Measurements from ENCODE around the gene IGLL1. TPM values are rescaled to one million over a fixed set of nuclear protein-coding genes. Genes with fewer than 3 reads are reported as not detected.
A peak's percentile ranks its signal among the peaks of the same experiment; 100 is the strongest.
"Not testable (repeated sequence)": the region's sequence is repeated elsewhere in the genome, so short reads cannot be mapped to it uniquely, and the experiment has no call there.

Gene IGLL1
- total RNA-seq, 4 donors from 2014 or later = not detected

GRCh38 chr22:23541849-23542281 is 38.2 kb downstream of the IGLL1 start:
- not testable (repeated sequence) for DNase-seq; H3K4me1 ChIP-seq; H3K36me3 ChIP-seq; H3K9me3 ChIP-seq; H3K4me3 ChIP-seq (replicated peaks in 1 of 3); H3K27me3 ChIP-seq; H3K27ac ChIP-seq
- TF ChIP-seq CTCF (IDR thresholded peaks at IDR 0.05) = peak; percentile 36 to 67 (median 56)
- 11 to 13% methylated on average over 7 of the region's 7 CpGs for WGBS, 2 donors
- intact Hi-C loops (cut with DNase I) = loop anchor here (10.0 kb wide), 1 partner anchor 303 kb away; no protein-coding TSS in a partner anchor

- intact Hi-C loops (cut with DNase I) = loop anchor here (10.0 kb wide), 1 partner anchor 304 kb away; no protein-coding TSS in a partner anchor
- H3K36me3 ChIP-seq; H3K27ac ChIP-seq; H3K4me3 ChIP-seq (replicated peaks in 1 of 3); DNase-seq; H3K9me3 ChIP-seq; H3K27me3 ChIP-seq: not testable (repeated sequence)
- H3K4me1 ChIP-seq = peaks cover 0 to 13% of the 10 kb centered on the region in 2 donors
- WGBS, 2 donors = 63 to 78% methylated on average over 4 to 5 of the region's 5 CpGs
Observed at GRCh38 chr22:23540837-23541236, 39.3 kb downstream of the IGLL1 start.

GRCh38 chr22:23539839-23540198 is 40.3 kb downstream of the IGLL1 start:
- 17 to 18% methylated on average over 6 to 7 of the region's 7 CpGs for WGBS, 2 donors
- H3K36me3 ChIP-seq; H3K4me3 ChIP-seq (replicated peaks in 1 of 3); H3K27me3 ChIP-seq; H3K27ac ChIP-seq; DNase-seq; H3K9me3 ChIP-seq: not testable (repeated sequence)
- H3K4me1 ChIP-seq = peaks cover 0 to 22% of the 10 kb centered on the region in 2 donors
- intact Hi-C loops (cut with DNase I) = loop anchor here (5.0 to 10.0 kb wide), 2 partner anchors 138 to 305 kb away; no protein-coding TSS in a partner anchor

GRCh38 chr22:23539135-23539838 is 40.8 kb downstream of the IGLL1 start:
- TF ChIP-seq CTCF (IDR thresholded peaks at IDR 0.05) (peak; percentile 79 to 99 (median 93)), POLR2A (IDR thresholded peaks at IDR 0.05) (no peak)
- no peak overlapping the region for H3K4me3 ChIP-seq (replicated peaks in 1 of 3)
- intact Hi-C loops (cut with DNase I) = loop anchor here (5.0 kb wide), 1 partner anchor 137 kb away; no protein-coding TSS in a partner anchor
- no peaks in the 10 kb centered on the region for H3K9me3 ChIP-seq
- peak; percentile 85 for DNase-seq
- H3K36me3 ChIP-seq = no peaks in the 10 kb centered on the region
- 34 to 38% methylated on average over 18 to 21 of the region's 21 CpGs for WGBS, 2 donors
- H3K27me3 ChIP-seq = no peaks in the 10 kb centered on the region
- H3K4me1 ChIP-seq = peaks cover 0 to 27% of the 10 kb centered on the region in 2 donors
- no peak overlapping the region for H3K27ac ChIP-seq

GRCh38 chr22:23538696-23539030 is 41.4 kb downstream of the IGLL1 start:
- H3K36me3 ChIP-seq; H3K27ac ChIP-seq; H3K27me3 ChIP-seq; DNase-seq; H3K9me3 ChIP-seq; H3K4me3 ChIP-seq (replicated peaks in 1 of 3): not testable (repeated sequence)
- 84 to 89% methylated on average over 6 of the region's 6 CpGs for WGBS, 2 donors
- peaks cover 0 to 32% of the 10 kb centered on the region in 2 donors for H3K4me1 ChIP-seq
- intact Hi-C loops (cut with DNase I) = loop anchor here (5.0 kb wide), 1 partner anchor 136 kb away; no protein-coding TSS in a partner anchor

- not testable (repeated sequence) for H3K9me3 ChIP-seq; H3K4me3 ChIP-seq (replicated peaks in 1 of 3); DNase-seq; H3K27ac ChIP-seq; H3K27me3 ChIP-seq; H3K36me3 ChIP-seq
- peaks cover 0 to 37% of the 10 kb centered on the region in 2 donors for H3K4me1 ChIP-seq
- intact Hi-C loops (cut with DNase I) = loop anchor here (5.0 kb wide), 1 partner anchor 136 kb away; no protein-coding TSS in a partner anchor
- 83 to 88% methylated on average over 19 of the region's 19 CpGs for WGBS, 2 donors
Observed at GRCh38 chr22:23537830-23538695, 42.0 kb downstream of the IGLL1 start.

GRCh38 chr22:23537416-23537815 is 42.7 kb downstream of the IGLL1 start:
- WGBS, 2 donors = 84 to 87% methylated on average over 11 of the region's 11 CpGs
- no peak for TF ChIP-seq POLR2A (IDR thresholded peaks at IDR 0.05)
- TF ChIP-seq CTCF (IDR thresholded peaks at IDR 0.05) = no peak
- Histone ChIP-seq H3K27me3 (no peaks in the 10 kb centered on the region), H3K36me3 (no peaks in the 10 kb centered on the region), H3K27ac (no peak overlapping the region), H3K9me3 (no peaks in the 10 kb centered on the region), H3K4me1 (peaks cover 0 to 37% of the 10 kb centered on the region in 2 donors), H3K4me3 (replicated peaks in 1 of 3) (no peak overlapping the region)
- intact Hi-C loops (cut with DNase I) = loop anchor here (5.0 kb wide), 1 partner anchor 135 kb away; no protein-coding TSS in a partner anchor
- DNase-seq = no peak

All from thyroid gland (tissue), 4 donors.